Smooth muscle cell (in vitro differentiated cells): Measurements from ENCODE around the gene PTPRD. TPM values are rescaled to one million over a fixed set of nuclear protein-coding genes. Genes with fewer than 3 reads are reported as not detected.

Experiments used
- DNase-seq: peaks from one replicate; lab custom pipeline; 2025; ENCODE audit not compliant: unreplicated experiment; lab: John Stamatoyannopoulos, UW
- H2AFZ ChIP-seq: fragments of 200-600 bp; sonication (generic); 2 replicates; pipeline ENCODE4 v1.6.0; 2016; ENCODE audit warnings: antibody characterized with exemption, low read depth, mild to moderate bottlenecking
- H3F3A ChIP-seq: fragments of 200-600 bp; sonication (generic); 2 replicates; pipeline ENCODE4 v1.6.0; 2017; ENCODE audit warnings: antibody characterized with exemption, low read depth
- H3K27ac ChIP-seq: fragments of 200-600 bp; sonication (generic); 2 replicates; pipeline ENCODE4 v1.5.1; 2016; ENCODE audit warnings: low read depth, mild to moderate bottlenecking
- H3K27me3 ChIP-seq: fragments of 200-600 bp; sonication (generic); 2 replicates; pipeline ENCODE4 v1.6.1; 2016; ENCODE audit warnings: low read depth, mild to moderate bottlenecking
- H3K36me3 ChIP-seq: fragments of 200-600 bp; sonication (generic); 2 replicates; pipeline ENCODE4 v1.5.1; 2016; ENCODE audit warnings: low read depth
- H3K4me1 ChIP-seq: fragments of 200-600 bp; sonication (generic); 2 replicates; pipeline ENCODE4 v1.5.1; 2016; ENCODE audit warnings: low read depth
- H3K4me2 ChIP-seq: fragments of 200-600 bp; sonication (generic); 2 replicates; pipeline ENCODE4 v1.6.0; 2016; ENCODE audit warnings: mild to moderate bottlenecking
- H3K4me3 ChIP-seq: fragments of 200-600 bp; sonication (generic); 2 replicates; pipeline ENCODE4 v1.5.1; 2016; ENCODE audit warnings: mild to moderate bottlenecking
- H3K79me2 ChIP-seq: fragments of 200-600 bp; sonication (generic); 2 replicates; pipeline ENCODE4 v1.6.0; 2016; ENCODE audit warnings: low read depth, mild to moderate bottlenecking
- H3K9ac ChIP-seq: fragments of 200-600 bp; sonication (generic); 2 replicates; pipeline ENCODE4 v1.6.0; 2016; ENCODE audit warnings: low read depth
- H3K9me3 ChIP-seq: fragments of 200-600 bp; sonication (generic); replicated peaks from 2 replicates; pipeline ENCODE4 v1.5.1; 2016; ENCODE audit warnings: low read depth
- H4K20me1 ChIP-seq: fragments of 200-600 bp; sonication (generic); 2 replicates; pipeline ENCODE4 v1.6.0; 2016; ENCODE audit warnings: low read depth
- CTCF ChIP-seq: fragments of 200-600 bp; sonication (generic); IDR thresholded peaks from 2 replicates; pipeline ENCODE4 v1.5.1; 2017; ENCODE audit warnings: borderline replicate concordance, mild to moderate bottlenecking, antibody characterized with exemption; ENCODE audit not compliant: insufficient read depth, poor library complexity, severe bottlenecking
- WGBS: methylation state at CpG from one replicate; pipeline ENCODE4 v1.1.7; 2016; ENCODE audit warnings: low lambda C conversion rate; 5-methylcytosine and 5-hydroxymethylcytosine counted together
- polyA plus RNA-seq: library from polyadenylated mRNA; unstranded; fragments of >200 nt; fragmentation: Nextera tagmentation; extraction: Ambion mirVana; gene quantifications from 2 replicates; pipeline ENCODE4 v1.2.1, GENCODE V29; 2016
- total RNA-seq: library from RNA; depleted of rRNA; stranded (reverse); fragments of >200 nt; gene quantifications from 2 replicates; pipeline ENCODE4 v1.2.3, GENCODE V29; 2014

PTPRD gene
- total and polyA plus RNA-seq, 2 experiments from 2014 or later = 6.5 to 61.0 TPM

GRCh38 chr9:9679433-9679832 lies 933.4 kb downstream of the PTPRD start:
- Histone ChIP-seq H3K4me3 (no peak overlapping the region), H3K9me3 (no peaks in the 10 kb centered on the region), H2AFZ (no peak overlapping the region), H4K20me1 (no peaks in the 10 kb centered on the region), H3K79me2 (no peaks in the 10 kb centered on the region), H3F3A (no peaks in the 10 kb centered on the region), H3K27me3 (no peaks in the 10 kb centered on the region), H3K4me2 (no peak overlapping the region), H3K9ac (no peak overlapping the region), H3K27ac (no peak overlapping the region), H3K36me3 (no peaks in the 10 kb centered on the region), H3K4me1 (no peaks in the 10 kb centered on the region)
- 84% methylated on average over 3 of the region's 3 CpGs for WGBS
- TF ChIP-seq CTCF = no peak
- DNase-seq = no peak

GRCh38 chr9:9674461-9674860 lies 938.3 kb downstream of the PTPRD start:
- Histone ChIP-seq H3K4me1 (no peaks in the 10 kb centered on the region), H3K4me2 (no peak overlapping the region), H3K9me3 (no peaks in the 10 kb centered on the region), H4K20me1 (no peaks in the 10 kb centered on the region), H3K4me3 (no peak overlapping the region), H3K79me2 (no peaks in the 10 kb centered on the region), H3K36me3 (no peaks in the 10 kb centered on the region), H3F3A (no peaks in the 10 kb centered on the region), H2AFZ (no peak overlapping the region), H3K9ac (no peak overlapping the region), H3K27ac (no peak overlapping the region), H3K27me3 (no peaks in the 10 kb centered on the region)
- no peak for DNase-seq
- 78% methylated on average over 3 of the region's 3 CpGs for WGBS
- TF ChIP-seq CTCF = no peak

- WGBS = 86% methylated on average over 3 of the region's 3 CpGs
These were observed 942.3 kb downstream of the PTPRD start for GRCh38 chr9:9670454-9670853.

More at GRCh38 chr9:9670454-9670853, 942.3 kb downstream of the PTPRD start:
- Histone ChIP-seq H3K27me3 (no peaks in the 10 kb centered on the region), H3K4me2 (no peak overlapping the region), H3K36me3 (no peaks in the 10 kb centered on the region), H3F3A (no peaks in the 10 kb centered on the region), H3K79me2 (no peaks in the 10 kb centered on the region), H3K9ac (no peak overlapping the region), H4K20me1 (no peaks in the 10 kb centered on the region), H2AFZ (no peak overlapping the region), H3K9me3 (no peaks in the 10 kb centered on the region), H3K4me3 (no peak overlapping the region), H3K27ac (no peak overlapping the region), H3K4me1 (no peaks in the 10 kb centered on the region)
- no peak for DNase-seq
- no peak for TF ChIP-seq CTCF
